Measurements from ENCODE around the gene COL18A1.
"Not testable (repeated sequence)": the region's sequence is repeated elsewhere in the genome, so short reads cannot be mapped to it uniquely, and the experiment has no call there.

COL18A1 gene

GRCh38 chr21:45556645-45557615, 152.0 kb downstream of the COL18A1 start:
- Histone ChIP-seq H3K9ac (ENCODE audit: low read depth in 1 of 2, low read length in 2 of 2) (no peak overlapping the region), H3K27me3 (ENCODE audit: control insufficient read depth in 1 of 2, insufficient read depth in 2 of 2, low read length in 2 of 2) (peaks cover 0 to 3% of the 10 kb centered on the region in 2 donors), H3K9me3 (ENCODE audit: control insufficient read depth in 1 of 2, low read length in 2 of 2) (no peaks in the 10 kb centered on the region), H3K4me1 (ENCODE audit: control insufficient read depth in 1 of 2, insufficient read depth in 2 of 2, low read length in 2 of 2) (peaks cover 8 to 18% of the 10 kb centered on the region in 2 donors), H3K4me3 (ENCODE audit: low read depth in 1 of 2, low read length in 2 of 2) (no peak overlapping the region), H3K27ac (ENCODE audit: low read depth, low read length) (no peak overlapping the region), H3K36me3 (ENCODE audit: control insufficient read depth in 1 of 2, insufficient read depth in 2 of 2, low read length in 2 of 2) (no peaks in the 10 kb centered on the region)

- Histone ChIP-seq H3K27me3 (ENCODE audit: control insufficient read depth in 1 of 2, insufficient read depth in 2 of 2, low read length in 2 of 2) (peaks cover 0 to 3% of the 10 kb centered on the region in 2 donors), H3K9ac (ENCODE audit: low read depth in 1 of 2, low read length in 2 of 2) (no peak overlapping the region), H3K36me3 (ENCODE audit: control insufficient read depth in 1 of 2, insufficient read depth in 2 of 2, low read length in 2 of 2) (no peaks in the 10 kb centered on the region), H3K27ac (ENCODE audit: low read depth, low read length) (no peak overlapping the region), H3K4me3 (ENCODE audit: low read depth in 1 of 2, low read length in 2 of 2) (no peak overlapping the region), H3K9me3 (ENCODE audit: control insufficient read depth in 1 of 2, low read length in 2 of 2) (no peaks in the 10 kb centered on the region), H3K4me1 (ENCODE audit: control insufficient read depth in 1 of 2, insufficient read depth in 2 of 2, low read length in 2 of 2) (peaks cover 2 to 10% of the 10 kb centered on the region in 2 donors)
Observed at GRCh38 chr21:45557616-45558043, 152.7 kb downstream of the COL18A1 start.

GRCh38 chr21:45558044-45558721, 153.2 kb downstream of the COL18A1 start:
- H3K4me1 ChIP-seq (ENCODE audit: control insufficient read depth in 1 of 2, insufficient read depth in 2 of 2, low read length in 2 of 2), result peaks cover 0 to 7% of the 10 kb centered on the region in 2 donors
- no peaks in the 10 kb centered on the region for H3K9me3 ChIP-seq (ENCODE audit: control insufficient read depth in 1 of 2, low read length in 2 of 2)
- peaks cover 0 to 3% of the 10 kb centered on the region in 2 donors for H3K27me3 ChIP-seq (ENCODE audit: control insufficient read depth in 1 of 2, insufficient read depth in 2 of 2, low read length in 2 of 2)
- no peak overlapping the region for H3K9ac ChIP-seq (ENCODE audit: low read depth in 1 of 2, low read length in 2 of 2)
- no peak overlapping the region for H3K27ac ChIP-seq (ENCODE audit: low read depth, low read length)
- H3K36me3 ChIP-seq (ENCODE audit: control insufficient read depth in 1 of 2, insufficient read depth in 2 of 2, low read length in 2 of 2), result no peaks in the 10 kb centered on the region
- no peak overlapping the region for H3K4me3 ChIP-seq (ENCODE audit: low read depth in 1 of 2, low read length in 2 of 2)

GRCh38 chr21:45559216-45560105, 154.5 kb downstream of the COL18A1 start:
- Histone ChIP-seq H3K4me1 (ENCODE audit: control insufficient read depth in 1 of 2, insufficient read depth in 2 of 2, low read length in 2 of 2) (peaks cover 0 to 7% of the 10 kb centered on the region in 2 donors), H3K4me3 (ENCODE audit: low read depth in 1 of 2, low read length in 2 of 2) (no peak overlapping the region), H3K9ac (ENCODE audit: low read depth in 1 of 2, low read length in 2 of 2) (no peak overlapping the region), H3K9me3 (ENCODE audit: control insufficient read depth in 1 of 2, low read length in 2 of 2) (no peaks in the 10 kb centered on the region), H3K27me3 (ENCODE audit: control insufficient read depth in 1 of 2, insufficient read depth in 2 of 2, low read length in 2 of 2) (peaks cover 0 to 3% of the 10 kb centered on the region in 2 donors), H3K36me3 (ENCODE audit: control insufficient read depth in 1 of 2, insufficient read depth in 2 of 2, low read length in 2 of 2) (no peaks in the 10 kb centered on the region), H3K27ac (ENCODE audit: low read depth, low read length) (no peak overlapping the region)

GRCh38 chr21:45560106-45561021, 155.4 kb downstream of the COL18A1 start:
- Histone ChIP-seq H3K27ac (ENCODE audit: low read depth, low read length) (no peak overlapping the region), H3K9ac (ENCODE audit: low read depth in 1 of 2, low read length in 2 of 2) (no peak overlapping the region), H3K4me1 (ENCODE audit: control insufficient read depth in 1 of 2, insufficient read depth in 2 of 2, low read length in 2 of 2) (peaks cover 0 to 7% of the 10 kb centered on the region in 2 donors), H3K27me3 (ENCODE audit: control insufficient read depth in 1 of 2, insufficient read depth in 2 of 2, low read length in 2 of 2) (peaks cover 0 to 3% of the 10 kb centered on the region in 2 donors), H3K4me3 (ENCODE audit: low read depth in 1 of 2, low read length in 2 of 2) (no peak overlapping the region), H3K9me3 (ENCODE audit: control insufficient read depth in 1 of 2, low read length in 2 of 2) (no peaks in the 10 kb centered on the region), H3K36me3 (ENCODE audit: control insufficient read depth in 1 of 2, insufficient read depth in 2 of 2, low read length in 2 of 2) (no peaks in the 10 kb centered on the region)

- not testable (repeated sequence) for H3K27me3 ChIP-seq (ENCODE audit: control insufficient read depth in 1 of 2, insufficient read depth in 2 of 2, low read length in 2 of 2); H3K27ac ChIP-seq (ENCODE audit: low read depth, low read length)
Observed at GRCh38 chr21:45561241-45561640, 156.3 kb downstream of the COL18A1 start.

GRCh38 chr21:45562402-45562801, 157.4 kb downstream of the COL18A1 start:
- Histone ChIP-seq H3K27me3 (ENCODE audit: control insufficient read depth in 1 of 2, insufficient read depth in 2 of 2, low read length in 2 of 2) (peaks cover 0 to 3% of the 10 kb centered on the region in 2 donors), H3K4me1 (ENCODE audit: control insufficient read depth in 1 of 2, insufficient read depth in 2 of 2, low read length in 2 of 2) (no peaks in the 10 kb centered on the region), H3K9me3 (ENCODE audit: control insufficient read depth in 1 of 2, low read length in 2 of 2) (no peaks in the 10 kb centered on the region), H3K4me3 (ENCODE audit: low read depth in 1 of 2, low read length in 2 of 2) (no peak overlapping the region), H3K36me3 (ENCODE audit: control insufficient read depth in 1 of 2, insufficient read depth in 2 of 2, low read length in 2 of 2) (no peaks in the 10 kb centered on the region), H3K9ac (ENCODE audit: low read depth in 1 of 2, low read length in 2 of 2) (no peak overlapping the region), H3K27ac (ENCODE audit: low read depth, low read length) (no peak overlapping the region)

More at GRCh38 chr21:45561241-45561640, 156.3 kb downstream of the COL18A1 start:
- not testable (repeated sequence) for H3K36me3 ChIP-seq (ENCODE audit: control insufficient read depth in 1 of 2, insufficient read depth in 2 of 2, low read length in 2 of 2); H3K4me1 ChIP-seq (ENCODE audit: control insufficient read depth in 1 of 2, insufficient read depth in 2 of 2, low read length in 2 of 2); H3K9ac ChIP-seq (ENCODE audit: low read depth in 1 of 2, low read length in 2 of 2); H3K4me3 ChIP-seq (ENCODE audit: low read depth in 1 of 2, low read length in 2 of 2); H3K9me3 ChIP-seq (ENCODE audit: control insufficient read depth in 1 of 2, low read length in 2 of 2)

GRCh38 chr21:45562965-45563364, 158.0 kb downstream of the COL18A1 start:
- Histone ChIP-seq H3K27me3 (ENCODE audit: control insufficient read depth in 1 of 2, insufficient read depth in 2 of 2, low read length in 2 of 2) (peaks cover 0 to 3% of the 10 kb centered on the region in 2 donors), H3K9me3 (ENCODE audit: control insufficient read depth in 1 of 2, low read length in 2 of 2) (no peaks in the 10 kb centered on the region), H3K4me1 (ENCODE audit: control insufficient read depth in 1 of 2, insufficient read depth in 2 of 2, low read length in 2 of 2) (no peaks in the 10 kb centered on the region), H3K4me3 (ENCODE audit: low read depth in 1 of 2, low read length in 2 of 2) (no peak overlapping the region), H3K27ac (ENCODE audit: low read depth, low read length) (no peak overlapping the region), H3K36me3 (ENCODE audit: control insufficient read depth in 1 of 2, insufficient read depth in 2 of 2, low read length in 2 of 2) (no peaks in the 10 kb centered on the region), H3K9ac (ENCODE audit: low read depth in 1 of 2, low read length in 2 of 2) (no peak overlapping the region)
